Stimulated activated CD4-positive, alpha-beta T cell treated with anti-CD3 and anti-CD28 coated beads, TNF-alpha, amount 100 ng/mL, for 24 hours (primary cell): ENCODE measurements around the gene TEKTIP1.

ENCODE experiments used
- DNase-seq, 3 experiments: peaks; one replicate each; pipeline ENCODE4 v3.0.0-alpha.2; 2020; ENCODE audit warnings: low read depth in 3 of 3

TEKTIP1 gene

DNA sequence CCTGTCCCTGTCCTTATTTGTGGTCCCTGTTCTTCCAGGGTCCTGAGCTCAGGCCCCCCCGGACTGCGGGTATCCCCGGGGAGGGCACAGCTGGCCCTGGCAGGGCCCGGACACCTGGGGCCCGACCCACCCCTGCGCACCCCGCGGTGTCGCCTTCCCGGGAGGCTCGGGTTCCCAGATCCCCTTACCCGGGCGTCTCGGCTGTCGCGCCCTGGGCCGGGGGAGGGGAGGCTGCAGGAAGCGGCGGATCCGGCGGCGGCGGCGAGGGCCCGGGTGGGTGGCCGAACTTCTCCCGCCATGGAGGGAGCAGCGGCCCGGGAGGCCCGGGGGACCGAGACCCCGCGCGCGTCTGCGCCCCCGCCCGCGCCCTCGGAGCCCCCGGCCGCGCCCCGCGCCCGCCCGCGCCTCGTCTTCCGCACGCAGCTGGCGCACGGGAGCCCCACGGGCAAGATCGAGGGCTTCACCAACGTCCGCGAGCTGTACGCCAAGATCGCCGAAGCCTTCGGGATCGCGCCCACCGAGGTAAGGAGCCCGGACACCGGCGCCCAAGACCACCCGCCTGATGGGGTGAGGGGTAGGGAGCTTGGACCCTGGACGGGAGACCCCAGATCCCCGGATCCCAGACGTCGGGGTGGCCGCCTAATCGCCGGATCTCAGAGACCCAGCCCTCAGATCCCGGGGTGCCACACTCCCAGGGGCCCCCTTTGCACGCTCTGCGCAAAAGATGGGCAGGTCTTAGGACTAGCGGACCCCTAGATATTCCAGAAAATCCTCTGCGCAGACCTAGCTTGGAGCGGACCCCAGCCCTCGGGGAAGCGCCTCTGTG, 46.5 kb downstream of the TEKTIP1 start, which contains the start of gene GIPC3:
GIPC3 (plus strand) TSS at position 178 of the 826 bp plus-strand sequence; CDS start at position 298, 120 bp downstream.
- no peak for DNase-seq

DNA sequence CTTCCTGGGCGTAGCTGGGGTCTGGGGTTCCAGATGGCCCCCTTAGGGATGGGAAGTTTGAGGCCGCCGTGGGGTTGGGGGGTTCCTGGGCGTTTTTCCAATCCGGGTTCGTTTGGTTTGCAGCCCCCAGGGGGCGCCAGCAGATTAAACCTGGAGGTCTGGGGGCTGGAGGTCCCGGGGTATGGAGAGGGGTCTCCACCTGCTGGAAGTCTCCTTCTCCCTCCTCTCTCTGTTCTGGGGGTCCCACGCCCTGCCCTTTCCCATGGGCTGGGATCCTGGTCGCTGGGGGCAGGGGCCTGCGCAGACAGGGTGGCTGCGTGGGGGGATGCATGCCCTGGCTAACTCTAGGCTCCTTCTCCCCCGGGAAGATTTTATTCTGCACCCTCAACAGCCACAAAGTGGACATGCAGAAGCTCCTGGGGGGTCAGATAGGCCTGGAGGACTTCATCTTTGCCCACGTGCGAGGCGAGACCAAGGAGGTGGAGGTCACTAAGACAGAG, 47.2 kb downstream of the TEKTIP1 start:
- no peak for DNase-seq

DNA sequence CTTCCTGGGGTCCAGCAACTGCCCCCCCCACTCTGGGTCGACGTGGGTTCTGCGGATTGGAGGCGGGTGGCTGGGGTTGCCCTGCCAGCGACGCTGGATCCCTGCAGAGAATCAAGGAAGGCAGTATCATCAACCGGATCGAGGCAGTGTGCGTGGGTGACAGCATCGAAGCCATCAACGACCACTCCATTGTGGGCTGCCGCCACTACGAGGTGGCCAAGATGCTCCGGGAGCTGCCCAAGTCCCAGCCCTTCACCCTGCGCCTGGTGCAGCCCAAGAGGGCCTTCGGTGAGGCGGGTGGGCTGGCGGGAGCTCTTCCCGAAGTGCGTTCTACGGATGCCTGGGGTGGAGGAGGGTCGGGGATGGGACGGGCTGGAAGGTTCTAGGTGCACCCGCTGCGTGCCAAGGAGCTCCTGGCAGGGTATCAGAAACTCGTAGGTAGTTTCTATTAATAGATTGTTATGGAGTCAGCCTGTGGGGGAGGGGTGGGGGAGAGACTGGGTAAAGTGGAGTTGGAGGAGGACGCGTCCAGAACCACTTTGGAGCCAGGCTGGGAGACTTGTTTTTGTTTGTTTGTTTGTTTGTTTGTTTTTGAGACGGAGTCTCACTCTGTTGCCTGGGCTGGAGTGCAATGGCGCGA, 47.9 kb downstream of the TEKTIP1 start:
- DNase-seq: no peak

DNA sequence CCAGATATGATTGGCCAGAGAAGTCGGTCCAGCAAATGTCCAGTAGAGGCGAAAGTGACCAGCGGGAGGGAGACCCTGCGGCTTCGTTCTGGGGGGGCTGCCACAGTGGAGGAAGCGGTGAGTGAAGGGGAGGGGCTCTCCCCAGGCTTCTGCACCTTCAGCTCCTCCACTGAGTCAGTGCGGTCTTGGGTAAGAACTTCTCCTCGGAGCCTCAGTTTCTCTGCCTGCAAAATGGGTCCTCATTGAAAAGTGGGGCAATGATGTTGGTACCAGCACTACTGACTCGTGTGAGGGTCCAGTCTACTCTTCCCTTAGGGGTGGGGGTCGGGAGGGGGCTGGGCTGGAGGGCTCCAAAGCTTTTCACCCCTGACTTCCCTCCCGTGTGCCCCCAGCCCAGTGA, 50.5 kb downstream of the TEKTIP1 start:
- no peak for DNase-seq

DNA sequence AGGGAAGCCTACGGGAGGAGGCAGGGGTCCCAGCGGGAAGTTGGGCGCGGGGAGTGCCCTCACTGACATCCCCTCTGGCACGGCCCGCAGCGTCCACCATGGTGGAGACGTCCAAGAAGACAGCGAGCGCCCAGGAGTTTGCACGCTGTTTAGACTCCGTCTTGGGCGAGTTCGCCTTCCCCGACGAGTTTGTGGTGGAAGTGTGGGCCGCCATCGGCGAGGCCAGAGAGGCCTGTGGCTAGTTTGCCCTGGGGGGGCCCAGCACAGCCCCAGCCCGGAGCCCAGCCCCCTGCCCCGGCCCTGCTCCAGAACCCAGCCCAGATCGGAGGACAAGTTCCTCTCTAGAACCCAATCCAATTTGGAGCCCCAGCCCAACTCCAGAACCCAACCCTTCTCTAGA, 51.0 kb downstream of the TEKTIP1 start:
- no peak for DNase-seq

DNA sequence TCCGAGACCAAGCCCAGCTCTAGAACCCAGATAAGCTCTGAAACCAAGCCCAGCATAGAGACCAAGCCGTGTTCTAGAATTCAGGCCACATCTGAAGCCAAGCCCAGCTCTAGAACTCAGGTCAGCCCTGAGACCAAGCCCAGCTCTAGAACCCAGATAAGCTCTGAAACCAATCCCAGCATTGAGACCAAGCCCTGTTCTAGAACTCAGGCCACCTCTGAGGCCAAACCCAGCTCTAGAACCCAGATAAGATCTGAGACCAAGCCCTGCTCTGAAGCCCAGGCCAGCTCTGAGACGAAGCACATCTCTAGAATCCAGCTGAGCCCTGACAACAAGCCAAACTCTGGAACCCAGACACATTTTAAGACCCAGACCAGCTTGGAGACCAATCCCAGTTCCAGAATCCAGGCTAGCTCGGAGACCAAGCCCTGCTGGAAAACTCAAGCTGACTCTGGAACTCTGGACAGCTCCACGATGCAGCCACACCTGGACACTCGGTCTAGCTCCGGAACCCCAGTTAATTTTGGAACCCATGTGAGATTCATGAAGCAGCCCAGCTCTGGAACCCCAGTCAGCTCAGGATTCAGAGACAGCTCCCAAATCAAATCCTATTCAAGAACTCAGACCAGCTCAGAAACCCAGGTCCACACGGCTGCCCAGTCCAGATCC, 52.2 kb downstream of the TEKTIP1 start:
- no peak for DNase-seq

DNA sequence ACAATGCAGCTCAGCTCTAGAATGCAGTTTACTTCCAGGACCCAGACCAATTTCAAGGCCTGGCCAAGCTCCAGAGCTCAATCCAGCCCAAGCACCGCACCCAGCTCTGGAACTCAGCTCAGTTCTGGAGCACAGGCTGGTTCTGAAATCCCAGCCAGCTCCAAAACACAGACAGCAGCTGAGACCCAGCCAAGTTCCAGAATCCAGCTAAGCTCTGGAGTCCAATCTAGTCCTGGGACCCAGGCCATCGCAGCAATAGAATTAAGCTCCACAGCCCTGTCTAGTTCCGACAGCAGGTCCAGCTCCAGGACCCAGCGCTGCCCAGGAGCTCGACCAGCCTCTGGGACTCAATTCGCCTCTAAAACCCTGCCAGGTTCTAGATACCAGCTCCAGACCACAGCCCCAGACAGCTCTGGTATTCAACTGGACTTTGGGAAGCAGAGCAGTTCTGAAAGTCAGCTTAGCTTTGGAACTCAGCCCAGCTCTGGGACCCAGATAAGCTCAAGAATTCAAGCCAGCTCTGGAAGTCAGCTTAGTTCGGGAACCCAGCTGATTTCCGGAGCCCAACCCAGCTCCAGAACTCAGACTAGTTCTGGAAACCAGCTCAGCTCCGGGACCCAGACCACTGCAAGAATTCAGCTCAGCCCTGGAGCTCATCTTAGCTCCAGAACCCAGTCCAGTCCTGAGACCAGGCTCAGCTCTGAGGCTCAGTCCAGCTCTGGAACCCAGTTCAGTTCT, 53.1 kb downstream of the TEKTIP1 start:
- no peak for DNase-seq

DNA sequence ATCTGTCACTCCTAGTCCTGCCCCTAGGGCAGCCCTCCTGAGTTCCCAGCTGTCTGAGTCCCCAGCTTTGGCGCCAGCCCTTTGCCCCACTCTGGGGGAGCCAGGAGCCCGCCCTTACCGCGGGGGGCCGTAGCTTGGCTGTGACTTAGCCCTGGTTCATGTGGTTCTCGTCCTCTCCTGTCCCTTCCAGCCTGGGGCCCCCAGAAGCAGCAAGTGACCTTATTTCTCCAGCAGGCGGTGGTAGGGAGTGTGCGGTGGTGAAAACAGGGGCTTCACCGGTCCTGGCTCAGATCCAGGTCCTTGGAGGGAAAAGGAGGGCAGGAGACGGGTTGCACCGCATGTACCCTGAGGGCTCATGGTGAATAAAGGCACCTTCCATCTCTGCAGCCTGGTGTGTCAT, 54.2 kb downstream of the TEKTIP1 start:
- no peak for DNase-seq
